ENCODE measurements around the gene SYCP2.

DNA sequence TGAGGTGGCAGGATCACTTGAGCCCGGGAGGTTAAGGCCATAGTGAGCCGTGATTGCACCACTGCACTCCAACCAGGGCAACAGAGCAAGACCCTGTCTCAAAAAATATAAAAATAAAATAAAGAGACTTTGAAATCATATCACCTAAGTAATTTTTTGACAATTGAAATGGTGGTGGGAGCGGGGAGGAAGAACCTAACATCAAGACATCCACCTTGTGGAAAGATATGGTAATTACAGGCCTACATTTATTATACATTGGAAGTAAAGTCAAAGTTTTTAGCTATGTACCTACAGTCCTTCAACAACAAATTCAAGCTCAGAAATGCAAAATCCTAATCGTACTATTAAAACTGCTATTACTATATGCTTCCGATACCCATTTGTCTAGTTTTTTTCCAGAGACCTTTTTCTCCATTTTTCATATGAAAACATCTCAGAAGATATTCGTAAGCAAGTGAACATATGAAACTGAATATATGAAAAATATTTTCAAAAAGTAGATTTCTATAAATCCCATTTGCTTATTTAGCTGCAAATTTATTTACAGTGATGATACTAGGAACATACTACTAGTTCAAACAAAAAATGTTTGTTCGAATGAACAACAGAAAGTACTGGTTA lies 83.3 kb downstream of the SYCP2 start:
- TF ChIP-seq CTCF (IDR thresholded peaks at IDR 0.05) (peak in 5 of 6 experiments; percentile 50 to 73 (median 61)), POLR2A (IDR thresholded peaks at IDR 0.05) (no peak)
